ENCODE measurements around the gene OR6N1.

OR6N1 gene

DNA sequence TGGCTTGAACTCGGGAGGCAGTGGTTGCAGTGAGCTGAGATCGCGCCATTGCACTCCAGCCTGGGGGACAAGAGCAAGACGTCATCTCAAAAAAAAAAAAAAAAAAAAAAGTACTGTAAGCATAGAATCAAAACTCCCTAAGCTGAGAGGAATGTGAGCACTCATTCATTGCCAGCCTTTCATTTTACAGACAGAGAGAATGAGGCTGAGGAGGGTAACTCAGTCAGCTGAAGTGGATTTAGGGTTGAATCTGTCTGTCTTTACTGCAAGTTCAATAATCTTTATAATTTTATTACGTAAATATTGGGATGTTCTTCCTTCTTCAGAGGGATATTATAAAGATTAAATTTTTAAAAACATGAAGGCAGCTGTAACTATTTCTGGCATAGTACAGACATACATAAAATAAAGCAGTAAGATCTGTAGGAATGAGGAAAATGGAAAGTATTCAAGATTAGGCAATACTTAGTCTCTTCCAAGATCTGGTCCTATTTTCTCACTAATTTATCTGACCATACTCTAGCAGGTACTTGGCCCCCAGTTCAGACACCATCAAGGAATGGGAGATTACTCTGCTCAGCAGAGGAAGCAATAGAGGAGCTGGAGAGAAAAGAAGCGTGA, 35.0 kb upstream of the OR6N1 start:
- FAIRE-seq (no peak), DNase-seq (ENCODE audit: insufficient read length) (no peak)
- TF ChIP-seq POLR2A (IDR thresholded peaks at IDR 0.05; ENCODE audit: low read depth, low read length) (no peak), POLR2AphosphoS5 (IDR thresholded peaks at IDR 0.05; ENCODE audit: low read depth, low read length) (no peak), TAF1 (IDR thresholded peaks at IDR 0.05; ENCODE audit: borderline replicate concordance, low read depth, low read length) (no peak)

DNA sequence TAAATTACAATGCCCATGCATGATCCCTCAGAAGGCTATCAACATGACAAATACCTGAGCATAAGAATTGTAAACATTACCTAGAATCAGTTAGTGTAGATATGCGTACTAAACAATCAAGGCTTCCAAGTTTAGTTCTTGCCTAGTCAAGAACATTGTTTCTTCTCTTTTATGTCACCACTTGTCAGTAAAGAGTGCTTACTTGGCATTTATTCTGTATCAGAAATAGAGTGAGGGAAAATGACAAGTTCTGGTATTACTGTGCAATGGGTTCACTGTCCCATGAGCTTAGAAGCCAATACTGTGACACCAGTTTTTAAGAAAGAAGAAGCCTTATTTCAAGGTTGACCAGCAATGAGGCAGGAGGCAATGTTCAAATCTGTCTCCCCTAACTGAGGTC, 31.7 kb upstream of the OR6N1 start:
- FAIRE-seq (no peak), DNase-seq (ENCODE audit: insufficient read length) (no peak)
- TF ChIP-seq POLR2AphosphoS5 (IDR thresholded peaks at IDR 0.05; ENCODE audit: low read depth, low read length) (no peak), TAF1 (IDR thresholded peaks at IDR 0.05; ENCODE audit: borderline replicate concordance, low read depth, low read length) (no peak), POLR2A (IDR thresholded peaks at IDR 0.05; ENCODE audit: low read depth, low read length) (no peak)

DNA sequence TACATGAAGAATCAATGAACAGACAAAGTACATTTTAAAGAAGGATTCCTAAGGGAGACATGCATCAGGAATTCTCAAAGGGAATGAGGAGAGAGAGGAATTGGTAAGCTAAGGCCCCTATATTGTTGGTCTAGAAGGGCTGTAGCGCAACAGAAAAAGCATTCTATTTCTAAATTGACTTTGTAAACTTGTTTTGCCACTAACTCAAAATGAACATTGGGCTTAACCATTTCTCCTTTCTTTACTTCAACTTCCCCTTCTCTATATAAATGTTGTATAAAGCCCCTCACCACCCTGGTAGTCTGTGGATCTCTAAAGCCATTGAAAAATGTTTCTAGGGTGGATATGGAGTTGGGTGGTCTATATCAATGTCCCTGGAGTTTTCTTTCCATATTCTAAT, 29.4 kb upstream of the OR6N1 start:
- no peak for FAIRE-seq
- no peak for DNase-seq (ENCODE audit: insufficient read length)
- no peak for TF ChIP-seq TAF1 (IDR thresholded peaks at IDR 0.05; ENCODE audit: borderline replicate concordance, low read depth, low read length)
- no peak for TF ChIP-seq POLR2A (IDR thresholded peaks at IDR 0.05; ENCODE audit: low read depth, low read length)
- no peak for TF ChIP-seq POLR2AphosphoS5 (IDR thresholded peaks at IDR 0.05; ENCODE audit: low read depth, low read length)

DNA sequence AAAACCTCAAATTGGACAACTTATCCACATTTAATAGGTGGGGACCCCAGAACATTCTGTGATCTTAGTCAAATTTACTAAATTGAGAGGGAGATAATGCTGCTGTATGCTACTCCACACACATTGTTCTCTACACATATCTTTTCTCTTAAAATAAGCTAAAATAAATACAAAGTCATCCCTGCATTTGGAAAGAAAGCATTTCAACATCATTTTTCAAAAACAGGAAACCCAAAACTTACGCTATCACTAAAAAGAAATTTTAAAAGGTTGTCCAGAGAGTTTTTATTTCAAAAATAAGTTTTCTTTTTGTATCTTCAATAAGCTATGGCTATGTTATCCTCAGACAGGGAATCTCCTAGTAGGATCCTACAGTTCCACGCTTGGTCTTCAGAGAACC, 28.5 kb upstream of the OR6N1 start:
- no peak for TF ChIP-seq TAF1 (IDR thresholded peaks at IDR 0.05; ENCODE audit: borderline replicate concordance, low read depth, low read length)
- TF ChIP-seq POLR2AphosphoS5 (IDR thresholded peaks at IDR 0.05; ENCODE audit: low read depth, low read length): no peak
- TF ChIP-seq POLR2A (IDR thresholded peaks at IDR 0.05; ENCODE audit: low read depth, low read length): no peak
- DNase-seq (ENCODE audit: insufficient read length) (no peak), FAIRE-seq (peak; percentile 5)

DNA sequence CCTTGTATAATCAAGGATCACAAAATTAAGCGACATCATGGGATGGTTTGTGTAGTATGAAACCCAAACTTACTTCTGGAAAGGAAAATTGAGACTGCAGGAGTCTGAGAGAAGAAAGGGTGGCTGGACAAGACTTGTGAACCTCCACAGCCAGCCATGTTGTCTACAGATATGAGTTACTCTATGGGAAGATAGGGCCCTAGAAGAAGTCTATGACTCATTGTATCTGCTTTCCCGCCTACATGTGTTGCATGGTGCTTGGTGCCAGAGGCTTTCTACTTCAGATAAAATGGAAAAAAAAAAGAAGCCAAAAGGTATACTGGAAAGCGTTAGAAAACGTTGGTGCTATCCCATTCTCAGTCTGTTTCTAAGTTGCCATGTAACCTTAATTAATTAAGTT, 27.7 kb upstream of the OR6N1 start:
- DNase-seq (ENCODE audit: insufficient read length) (no peak), FAIRE-seq (no peak)
- TF ChIP-seq POLR2A (IDR thresholded peaks at IDR 0.05; ENCODE audit: low read depth, low read length): no peak
- TF ChIP-seq TAF1 (IDR thresholded peaks at IDR 0.05; ENCODE audit: borderline replicate concordance, low read depth, low read length): no peak
- TF ChIP-seq POLR2AphosphoS5 (IDR thresholded peaks at IDR 0.05; ENCODE audit: low read depth, low read length): no peak

DNA sequence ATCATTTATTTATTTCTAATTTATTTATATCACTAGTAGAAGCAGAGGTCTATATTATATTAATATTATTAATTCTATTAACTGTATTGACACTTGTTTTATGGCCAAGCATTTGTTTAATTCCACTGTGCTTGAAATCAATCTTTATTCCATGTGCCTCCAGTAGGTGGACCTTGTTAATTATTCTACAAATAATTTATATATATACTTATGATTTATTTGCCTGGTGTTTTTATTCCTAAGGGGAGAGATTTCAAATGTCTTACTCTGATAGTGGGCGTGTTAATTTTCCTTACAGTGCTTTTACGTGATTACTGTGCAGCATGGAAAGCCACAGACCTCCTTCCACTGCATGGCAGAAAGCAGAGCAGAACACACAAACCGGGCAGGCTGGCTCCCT, 26.5 kb upstream of the OR6N1 start:
- TF ChIP-seq POLR2A (IDR thresholded peaks at IDR 0.05; ENCODE audit: low read depth, low read length) (no peak), POLR2AphosphoS5 (IDR thresholded peaks at IDR 0.05; ENCODE audit: low read depth, low read length) (no peak), TAF1 (IDR thresholded peaks at IDR 0.05; ENCODE audit: borderline replicate concordance, low read depth, low read length) (no peak)
- FAIRE-seq: no peak
- DNase-seq (ENCODE audit: insufficient read length): no peak

DNA sequence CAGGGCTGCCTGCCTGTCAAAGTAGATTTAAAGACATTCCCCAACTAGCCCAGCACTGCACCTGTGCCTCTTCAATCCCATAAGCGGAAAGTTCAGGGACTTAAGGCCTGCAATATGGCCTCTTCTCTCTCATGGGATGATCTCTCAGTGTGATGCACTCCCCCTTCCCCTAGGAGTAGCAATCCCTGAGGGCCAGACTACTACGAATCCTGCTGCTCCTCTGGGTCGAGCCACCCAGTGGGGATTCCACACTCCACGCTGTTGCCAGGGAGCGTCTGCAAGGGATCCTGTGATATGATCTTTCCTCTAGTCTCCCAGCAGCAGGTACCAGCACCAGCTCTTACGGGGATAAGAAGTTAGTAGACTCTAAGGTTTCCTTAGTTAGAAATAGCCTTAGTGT, 22.3 kb upstream of the OR6N1 start:
- FAIRE-seq: no peak
- TF ChIP-seq POLR2AphosphoS5 (IDR thresholded peaks at IDR 0.05; ENCODE audit: low read depth, low read length) (no peak), POLR2A (IDR thresholded peaks at IDR 0.05; ENCODE audit: low read depth, low read length) (no peak), TAF1 (IDR thresholded peaks at IDR 0.05; ENCODE audit: borderline replicate concordance, low read depth, low read length) (no peak)
- no peak for DNase-seq (ENCODE audit: insufficient read length)

DNA sequence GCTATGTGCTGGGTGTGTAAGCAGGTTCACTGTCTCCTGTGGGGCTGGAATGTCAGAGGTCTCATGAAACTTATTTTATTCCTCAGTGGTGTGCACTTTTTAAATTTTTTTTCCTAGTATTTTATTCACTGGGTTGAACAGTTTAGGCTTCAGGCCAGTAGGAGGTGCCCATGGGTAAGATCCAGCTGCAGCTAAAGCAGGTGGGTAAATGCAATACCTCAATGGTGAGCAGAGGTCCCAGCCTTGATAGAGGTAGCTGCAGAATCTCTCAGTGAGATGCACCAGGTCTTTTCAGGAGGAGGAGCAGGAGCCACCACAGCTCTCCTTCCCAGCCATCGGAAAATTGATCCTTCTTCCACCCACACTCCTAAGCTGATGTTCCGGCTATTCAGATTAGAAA, 21.6 kb upstream of the OR6N1 start:
- TF ChIP-seq POLR2AphosphoS5 (IDR thresholded peaks at IDR 0.05; ENCODE audit: low read depth, low read length) (no peak), POLR2A (IDR thresholded peaks at IDR 0.05; ENCODE audit: low read depth, low read length) (no peak), TAF1 (IDR thresholded peaks at IDR 0.05; ENCODE audit: borderline replicate concordance, low read depth, low read length) (no peak)
- DNase-seq (ENCODE audit: insufficient read length) (no peak), FAIRE-seq (peak; percentile 5)

DNA sequence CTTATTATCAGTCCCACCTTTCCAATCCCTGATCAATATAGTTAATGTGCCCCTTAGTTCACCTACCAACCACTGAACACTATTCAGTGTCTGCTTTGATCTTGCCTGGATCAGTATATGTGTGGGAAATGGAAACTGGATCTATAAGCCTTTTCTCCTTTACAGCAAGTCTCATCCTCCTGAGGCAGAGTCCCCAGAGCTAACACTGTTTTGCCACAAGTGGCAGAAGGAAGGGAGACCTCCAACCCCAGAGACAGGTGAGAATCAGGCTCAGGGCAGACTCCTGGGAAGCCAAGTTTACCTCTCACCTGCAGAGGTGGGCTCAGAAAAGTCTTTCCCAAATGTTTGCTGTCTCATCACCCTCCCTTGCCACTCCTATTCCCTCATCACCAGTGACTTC, 9.1 kb upstream of the OR6N1 start, which contains the start of gene OR6N2:
OR6N2 (minus strand) TSS at position 101 of the 400 bp plus-strand sequence. CDS start 3,569 bp downstream, outside the sequence.
- no peak for FAIRE-seq
- TF ChIP-seq TAF1 (IDR thresholded peaks at IDR 0.05; ENCODE audit: borderline replicate concordance, low read depth, low read length) (no peak), POLR2AphosphoS5 (IDR thresholded peaks at IDR 0.05; ENCODE audit: low read depth, low read length) (no peak), POLR2A (IDR thresholded peaks at IDR 0.05; ENCODE audit: low read depth, low read length) (no peak)
- no peak for DNase-seq (ENCODE audit: insufficient read length)

DNA sequence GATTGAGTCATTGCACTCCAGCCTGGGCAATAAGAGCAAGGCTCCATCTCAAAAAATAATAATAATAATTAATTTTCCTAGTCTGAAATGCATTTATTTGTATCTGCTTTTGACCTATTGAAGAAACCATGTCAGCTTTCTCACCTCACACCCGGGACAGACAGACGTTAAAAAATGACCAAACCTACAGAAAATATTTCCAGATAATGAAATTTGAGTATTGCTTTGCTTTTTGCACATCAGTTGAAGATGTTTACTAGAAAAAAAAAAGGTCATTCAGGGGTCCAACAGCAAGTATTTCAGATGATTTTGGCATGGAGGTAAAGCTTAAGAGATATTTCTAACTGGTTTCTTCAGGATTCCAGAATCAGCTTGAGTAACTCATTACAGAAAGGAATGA, 17.6 kb downstream of the OR6N1 start, which contains the start of gene OR6K6:
OR6K6 (plus strand) TSS at position 301 of the 400 bp plus-strand sequence. CDS start 168 bp downstream, outside the sequence.
- no peak for TF ChIP-seq TAF1 (IDR thresholded peaks at IDR 0.05; ENCODE audit: borderline replicate concordance, low read depth, low read length)
- FAIRE-seq (no peak), DNase-seq (ENCODE audit: insufficient read length) (no peak)

DNA sequence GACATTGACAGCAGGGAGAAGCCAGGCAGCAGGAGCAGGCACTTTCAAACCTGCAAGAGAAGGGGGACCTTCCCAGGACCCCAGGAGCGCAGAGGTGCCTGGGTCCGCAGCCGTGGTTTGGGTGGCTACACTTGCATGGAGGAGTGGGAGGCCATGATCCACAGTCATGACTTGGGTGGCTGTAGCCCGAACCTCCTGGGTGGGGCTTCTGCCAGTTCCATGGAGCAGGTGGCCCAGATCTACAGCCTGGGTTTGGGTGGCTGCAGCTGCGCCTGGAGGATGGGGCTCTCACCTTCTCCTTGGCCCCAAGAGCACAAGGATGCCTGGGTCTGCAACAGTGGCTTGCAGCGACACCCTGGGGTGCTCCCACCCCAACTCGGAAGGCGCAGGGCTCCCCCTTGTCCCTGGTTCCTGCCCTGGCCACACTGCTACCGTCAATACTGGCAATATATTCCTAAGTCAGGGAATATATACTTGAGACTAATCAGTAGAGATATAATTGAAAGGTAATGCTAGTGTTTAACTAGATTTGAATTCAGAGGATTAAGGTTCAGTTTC, 19.8 kb downstream of the OR6N1 start:
- FAIRE-seq (no peak), DNase-seq (ENCODE audit: insufficient read length) (no peak)
- TF ChIP-seq POLR2AphosphoS5 (IDR thresholded peaks at IDR 0.05; ENCODE audit: low read depth, low read length) (no peak), POLR2A (IDR thresholded peaks at IDR 0.05; ENCODE audit: low read depth, low read length) (no peak), TAF1 (IDR thresholded peaks at IDR 0.05; ENCODE audit: borderline replicate concordance, low read depth, low read length) (no peak)

DNA sequence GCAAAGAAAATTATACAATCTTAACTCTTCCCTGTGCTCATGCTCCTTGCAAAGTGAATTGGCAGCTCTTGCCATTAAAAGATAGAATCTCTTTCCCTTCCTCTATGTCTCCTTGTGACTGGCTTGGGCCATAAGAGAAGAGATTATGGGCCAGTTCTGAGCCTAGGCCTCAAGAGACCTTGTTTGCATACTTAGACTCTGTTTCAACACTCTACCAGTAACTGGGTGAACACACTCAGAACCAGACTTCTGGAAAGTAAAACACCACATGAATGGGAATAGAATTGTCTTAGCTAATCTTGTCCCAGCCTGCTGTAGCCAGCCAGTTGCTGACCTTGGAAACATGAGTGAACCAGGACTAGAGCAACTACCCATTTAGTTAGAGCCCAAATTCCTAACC, 36.1 kb downstream of the OR6N1 start:
- TF ChIP-seq POLR2A (IDR thresholded peaks at IDR 0.05; ENCODE audit: low read depth, low read length): no peak
- TF ChIP-seq TAF1 (IDR thresholded peaks at IDR 0.05; ENCODE audit: borderline replicate concordance, low read depth, low read length): no peak
- TF ChIP-seq POLR2AphosphoS5 (IDR thresholded peaks at IDR 0.05; ENCODE audit: low read depth, low read length): no peak
- FAIRE-seq (no peak), DNase-seq (ENCODE audit: insufficient read length) (no peak)

Data from GM12892 (cell line).